Adrenal gland (tissue), 12 donors: ENCODE measurements around the gene DDX41. TPM values are rescaled to one million over a fixed set of nuclear protein-coding genes. Genes with fewer than 3 reads are reported as not detected.
A peak's percentile ranks its signal among the peaks of the same experiment; 100 is the strongest.

Experiments
- DNase-seq, 7 donors: peaks; one replicate each; pipeline ENCODE4 v3.0.0-alpha.2; 2019 to 2020
- H3K27ac ChIP-seq, 5 donors: fragments of 200-600 bp; sonication (generic) in 4 of 5; 1 replicate in 3 of 5; 2 replicates in 2 of 5; pipeline versions ENCODE4 v1.5.1 to v1.8.0; 2016 to 2020; ENCODE audit warnings: mild to moderate bottlenecking in 1 of 5
- H3K27me3 ChIP-seq: fragments of 200-600 bp; 2 replicates; pipeline ENCODE4 v1.8.0; 2021
- H3K36me3 ChIP-seq, 2 donors: fragments of 200-600 bp; replicated peaks in 1 of 2; 1 replicate in 1 of 2; 2 replicates in 1 of 2; pipeline versions ENCODE4 v1.5.1 to v1.8.0; 2018 to 2022
- H3K4me1 ChIP-seq, 2 donors: fragments of 200-600 bp; replicated peaks in 1 of 2; 1 replicate in 1 of 2; 2 replicates in 1 of 2; pipeline versions ENCODE4 v1.5.1 to v1.8.0; 2018 to 2021
- H3K4me3 ChIP-seq, 4 donors: fragments of 200-600 bp; sonication (generic) in 3 of 4; one replicate each; pipeline ENCODE4 v1.5.1; 2016 to 2018
- H3K9me3 ChIP-seq, 3 donors: fragments of 200-600 bp; sonication (generic) in 1 of 3; replicated peaks in 1 of 3; 1 replicate in 2 of 3; 2 replicates in 1 of 3; pipeline versions ENCODE4 v1.5.1 to v1.8.0; 2016 to 2021
- CTCF ChIP-seq, 6 experiments: fragments of 450-650 bp in 4 of 6; fragments of 200-600 bp in 2 of 6; sonication (generic) in 1 of 6; IDR thresholded peaks; 1 replicate in 5 of 6; 2 replicates in 1 of 6; pipeline versions ENCODE4 v1.5.1 to v1.8.0; 2016 to 2021; ENCODE audit warnings: antibody characterized with exemption in 6 of 6, mild to moderate bottlenecking in 2 of 6, moderate library complexity in 1 of 6
- POLR2A ChIP-seq, 2 donors: fragments of 450-650 bp; IDR thresholded peaks; one replicate each; pipeline ENCODE4 v1.6.1; 2017; ENCODE audit warnings: antibody characterized with exemption in 2 of 2, mild to moderate bottlenecking in 2 of 2, moderate library complexity in 1 of 2
- WGBS, 4 donors: extraction: QIAGEN DNeasy Blood & Tissue Kit in 2 of 4; methylation state at CpG; one replicate each; pipeline versions ENCODE4 v1.1.5 to v1.1.7; 2013 to 2017; 5-methylcytosine and 5-hydroxymethylcytosine counted together
- intact Hi-C, 2 donors: fragments of 100-400 bp; cut with DNase I; formaldehyde crosslinking; loops; one replicate each; pipeline versions ENCODE4 v1.14.1 to v1.15.0; 2022 to 2023
- polyA plus RNA-seq, 3 donors: library from polyadenylated mRNA; stranded (reverse); fragments of 200-250 nt in 2 of 3; fragments of 350-450 nt in 1 of 3; fragmentation: Illumina TruSeq in 1 of 3; extraction: RNeasy Lipid Tissue Mini Kit (QIAGEN cat#74804) in 1 of 3; gene quantifications; one replicate each; pipeline ENCODE4 v1.2.3, GENCODE V29; 2013 to 2014
- total RNA-seq, 9 donors: library from RNA; depleted of rRNA in 4 of 9; stranded (reverse); fragments of >200 nt in 4 of 9; fragments of 120-200 nt in 1 of 9; fragmentation: NEBNext Ultra II Directional in 1 of 9; extraction: Animal tissue kit (Norgen Biotek cat#: 25700) in 1 of 9; gene quantifications; one replicate each; pipeline versions ENCODE4 v1.1.0 to v1.2.4, GENCODE V29; 2013 to 2023
- donor health status: healthy with polysubstance abuse.
- donor health status: Bipolar disorder and iron deficiency.
- donor health status: DM: yes; HTN: yes; CAD: no.
- donor health status: DM: no; HTN: no; CAD: no.
- donor health status: DM: no; HTN: no; CAD: no.
- donor health status: DM: yes; HTN: yes; CAD: no.

The DDX41 gene
- total and polyA plus RNA-seq, 12 donors = 47.0 to 180 (median 116) TPM

GRCh38 chr5:177520916-177521513 lies 4.3 kb upstream of the DDX41 start:
- Histone ChIP-seq H3K9me3 (no peaks in the 10 kb centered on the region), H3K4me1 (peaks cover 4 to 10% of the 10 kb centered on the region in 2 donors), H3K27ac (no peak overlapping the region), H3K4me3 (no peak overlapping the region), H3K36me3 (peaks cover 0 to 63% of the 10 kb centered on the region in 2 donors), H3K27me3 (no peaks in the 10 kb centered on the region)
- 79 to 100% (median 88%) methylated on average over 1 to 2 of the region's 2 CpGs for WGBS, 4 donors
- TF ChIP-seq CTCF (IDR thresholded peaks at IDR 0.05) (no peak), POLR2A (IDR thresholded peaks at IDR 0.05) (no peak)
- intact Hi-C loops = no loop called here
- no peak for DNase-seq

GRCh38 chr5:177520271-177520670 lies 3.5 kb upstream of the DDX41 start:
- Histone ChIP-seq H3K9me3 (no peaks in the 10 kb centered on the region), H3K27ac (no peak overlapping the region), H3K27me3 (no peaks in the 10 kb centered on the region), H3K4me1 (peaks cover 11 to 17% of the 10 kb centered on the region in 2 donors), H3K36me3 (peaks cover 0 to 59% of the 10 kb centered on the region in 2 donors), H3K4me3 (no peak overlapping the region)
- DNase-seq = no peak
- TF ChIP-seq CTCF (IDR thresholded peaks at IDR 0.05) (no peak), POLR2A (IDR thresholded peaks at IDR 0.05) (no peak)
- intact Hi-C loops = no loop called here
- 89 to 95% (median 91%) methylated on average over 3 of the region's 3 CpGs for WGBS, 4 donors

GRCh38 chr5:177519463-177520235 lies 2.9 kb upstream of the DDX41 start:
- peaks cover 11 to 19% of the 10 kb centered on the region in 2 donors for H3K4me1 ChIP-seq
- H3K9me3 ChIP-seq = no peaks in the 10 kb centered on the region
- no peaks in the 10 kb centered on the region for H3K27me3 ChIP-seq
- 77 to 90% (median 81%) methylated on average over 12 to 13 of the region's 13 CpGs for WGBS, 4 donors
- H3K4me3 ChIP-seq = no peak overlapping the region
- H3K36me3 ChIP-seq = peaks cover 0 to 58% of the 10 kb centered on the region in 2 donors
- H3K27ac ChIP-seq = no peak overlapping the region
- TF ChIP-seq POLR2A (IDR thresholded peaks at IDR 0.05) (no peak), CTCF (IDR thresholded peaks at IDR 0.05) (no peak)
- intact Hi-C loops = no loop called here
- DNase-seq = no peak

- peak overlapping the region in 1 of 4 donors; percentile 85 for H3K4me3 ChIP-seq
- H3K36me3 ChIP-seq = peaks cover 0 to 66% of the 10 kb centered on the region in 2 donors
- DNase-seq = no peak
- intact Hi-C loops = no loop called here
- WGBS, 4 donors = 82 to 96% (median 86%) methylated on average over 6 to 7 of the region's 7 CpGs
- no peak overlapping the region for H3K27ac ChIP-seq
- no peaks in the 10 kb centered on the region for H3K27me3 ChIP-seq
- TF ChIP-seq CTCF (IDR thresholded peaks at IDR 0.05) (no peak), POLR2A (IDR thresholded peaks at IDR 0.05) (no peak)
- H3K4me1 ChIP-seq = peaks cover 11 to 19% of the 10 kb centered on the region in 2 donors
- H3K9me3 ChIP-seq = no peaks in the 10 kb centered on the region
These were observed 1.2 kb downstream of the DDX41 start for GRCh38 chr5:177515580-177515979.
